Measurements from ENCODE around the gene CERS6.
"Not testable (repeated sequence)": the region's sequence is repeated elsewhere in the genome, so short reads cannot be mapped to it uniquely, and the experiment has no call there.

The CERS6 gene

DNA sequence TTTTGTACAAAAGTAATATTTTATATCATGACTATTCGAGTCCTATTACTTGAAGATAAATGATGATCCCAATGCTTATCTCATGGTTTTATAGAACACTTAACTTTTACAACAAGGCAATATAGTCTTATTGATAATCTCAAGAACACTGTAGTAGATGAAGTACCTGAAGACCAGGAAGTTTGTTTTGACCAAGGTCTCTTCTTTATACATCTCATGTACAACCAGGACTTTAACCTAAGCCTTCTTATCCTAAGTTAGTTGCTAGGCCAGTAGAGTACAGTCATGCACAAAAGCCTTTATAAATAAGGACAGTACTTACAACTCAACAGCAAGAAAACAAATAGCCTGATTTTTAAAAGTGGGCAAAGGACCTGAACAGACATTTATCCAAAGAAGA, 198.6 kb downstream of the CERS6 start:
- no peak overlapping the region for H3K23ac ChIP-seq (ENCODE audit: low read depth, low read length, poor library complexity)
- H3K79me1 ChIP-seq (ENCODE audit: low read depth, low read length): peaks cover 2% of the 10 kb centered on the region
- H3K27ac ChIP-seq (replicated peaks; ENCODE audit: low read length): no peak overlapping the region
- peaks cover 0 to 3% of the 10 kb centered on the region in 2 donors for H3K4me1 ChIP-seq (ENCODE audit: control insufficient read depth in 2 of 2, insufficient read depth in 1 of 2, low read depth in 1 of 2, low read length in 2 of 2)
- H2BK120ac ChIP-seq (ENCODE audit: low read depth, low read length): no peak overlapping the region
- no peak overlapping the region for H4K91ac ChIP-seq (ENCODE audit: low read depth, low read length, poor library complexity)
- no peak overlapping the region for H3K9ac ChIP-seq (ENCODE audit: low read depth, low read length, poor library complexity)
- H3K4me3 ChIP-seq (ENCODE audit: low read length in 2 of 2): no peak overlapping the region
- no peak overlapping the region for H4K8ac ChIP-seq (ENCODE audit: low read depth, low read length)
- H2BK12ac ChIP-seq (ENCODE audit: low read length): no peak overlapping the region
- no peak overlapping the region for H2AFZ ChIP-seq (ENCODE audit: low read length)
- H3K4ac ChIP-seq (ENCODE audit: low read length): no peak overlapping the region
- no peak overlapping the region for H2BK5ac ChIP-seq (ENCODE audit: low read length)
- WGBS, 2 donors (ENCODE audit: extremely low coverage in 2 of 2, insufficient read length in 2 of 2, insufficient replicate concordance in 1 of 2): no CpG with 5 or more reads among the region's 1 CpG
- no peaks in the 10 kb centered on the region for H3K36me3 ChIP-seq (replicated peaks in 1 of 2; ENCODE audit: control insufficient read depth in 2 of 2, insufficient read depth in 2 of 2, low read length in 2 of 2)
- no peak overlapping the region for H3K18ac ChIP-seq (ENCODE audit: low read length)
- no peak overlapping the region for H2AK5ac ChIP-seq (ENCODE audit: low read depth, low read length)
- no peak overlapping the region for H3K4me2 ChIP-seq (ENCODE audit: insufficient read depth, low read length, poor library complexity, severe bottlenecking)
- no peak overlapping the region for H2BK15ac ChIP-seq (ENCODE audit: low read length)
- DNase-seq (ENCODE audit: low spot score): no peak
- H3K9me3 ChIP-seq (replicated peaks in 1 of 2; ENCODE audit: control insufficient read depth in 2 of 2, insufficient read depth in 1 of 2, low read depth in 1 of 2, low read length in 2 of 2): no peaks in the 10 kb centered on the region
- no peak overlapping the region for H3K14ac ChIP-seq (ENCODE audit: low read length)
- H3K27me3 ChIP-seq (ENCODE audit: control insufficient read depth in 3 of 3, insufficient read depth in 3 of 3, low read depth in 1 of 3, low read length in 3 of 3): no peaks in the 10 kb centered on the region

DNA sequence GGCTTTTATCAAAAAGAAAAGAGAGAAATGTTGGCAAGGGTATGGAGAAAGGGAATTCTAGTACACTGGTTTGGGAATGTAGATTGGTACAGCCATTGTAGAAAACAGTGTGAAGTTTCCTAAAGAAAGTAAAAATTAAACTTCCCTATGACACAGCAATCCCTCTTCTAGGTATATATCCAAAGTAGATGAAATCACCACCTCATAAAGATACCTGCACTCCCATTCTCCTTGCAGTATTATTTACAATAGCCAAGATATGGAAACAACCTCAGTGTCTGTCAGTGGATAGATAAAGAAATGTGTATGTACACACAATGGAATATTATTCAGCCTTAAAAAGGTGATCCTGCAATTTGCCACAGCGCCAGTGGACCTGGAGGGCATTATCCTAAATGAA, 199.1 kb downstream of the CERS6 start:
- Histone ChIP-seq H3K4ac (ENCODE audit: low read length) (no peak overlapping the region), H3K23ac (ENCODE audit: low read depth, low read length, poor library complexity) (no peak overlapping the region), H3K18ac (ENCODE audit: low read length) (no peak overlapping the region), H2BK5ac (ENCODE audit: low read length) (no peak overlapping the region), H2AK5ac (ENCODE audit: low read depth, low read length) (no peak overlapping the region), H3K79me1 (ENCODE audit: low read depth, low read length) (peaks cover 2% of the 10 kb centered on the region), H2BK12ac (ENCODE audit: low read length) (no peak overlapping the region), H3K27ac (replicated peaks; ENCODE audit: low read length) (no peak overlapping the region), H3K4me3 (ENCODE audit: low read length in 2 of 2) (no peak overlapping the region), H3K27me3 (ENCODE audit: control insufficient read depth in 3 of 3, insufficient read depth in 3 of 3, low read depth in 1 of 3, low read length in 3 of 3) (no peaks in the 10 kb centered on the region), H2AFZ (ENCODE audit: low read length) (no peak overlapping the region), H3K9ac (ENCODE audit: low read depth, low read length, poor library complexity) (no peak overlapping the region), H2BK120ac (ENCODE audit: low read depth, low read length) (no peak overlapping the region), H3K4me2 (ENCODE audit: insufficient read depth, low read length, poor library complexity, severe bottlenecking) (no peak overlapping the region), H4K91ac (ENCODE audit: low read depth, low read length, poor library complexity) (no peak overlapping the region), H3K4me1 (ENCODE audit: control insufficient read depth in 2 of 2, insufficient read depth in 1 of 2, low read depth in 1 of 2, low read length in 2 of 2) (no peaks in the 10 kb centered on the region), H3K14ac (ENCODE audit: low read length) (no peak overlapping the region), H2BK15ac (ENCODE audit: low read length) (no peak overlapping the region), H3K9me3 (replicated peaks in 1 of 2; ENCODE audit: control insufficient read depth in 2 of 2, insufficient read depth in 1 of 2, low read depth in 1 of 2, low read length in 2 of 2) (no peaks in the 10 kb centered on the region), H4K8ac (ENCODE audit: low read depth, low read length) (no peak overlapping the region), H3K36me3 (replicated peaks in 1 of 2; ENCODE audit: control insufficient read depth in 2 of 2, insufficient read depth in 2 of 2, low read length in 2 of 2) (no peaks in the 10 kb centered on the region)
- no peak for DNase-seq (ENCODE audit: low spot score)
- WGBS, 2 donors (ENCODE audit: extremely low coverage in 2 of 2, insufficient read length in 2 of 2, insufficient replicate concordance in 1 of 2): no CpG with 5 or more reads among the region's 1 CpG

DNA sequence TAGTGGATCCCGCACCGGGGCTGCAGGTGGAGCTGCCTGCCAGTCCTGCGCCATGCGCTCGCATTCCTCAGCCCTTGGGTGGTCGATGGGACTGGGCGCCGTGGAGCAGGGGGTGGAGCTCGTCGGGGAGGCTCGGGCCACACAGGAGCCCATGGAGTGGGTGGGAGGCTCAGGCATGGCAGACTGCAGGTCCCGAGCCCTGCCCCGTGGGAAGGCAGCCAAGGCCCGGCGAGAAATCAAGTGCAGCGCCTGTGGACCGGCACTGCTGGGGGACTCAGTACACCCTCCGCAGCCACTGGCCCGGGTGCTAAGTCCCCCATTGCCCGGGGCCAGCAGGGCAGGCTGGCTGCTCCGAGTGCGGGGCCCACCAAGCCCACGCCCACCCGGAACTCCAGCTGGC, 201.3 kb downstream of the CERS6 start:
- H2BK12ac ChIP-seq (ENCODE audit: low read length); H3K4me2 ChIP-seq (ENCODE audit: insufficient read depth, low read length, poor library complexity, severe bottlenecking); H3K4ac ChIP-seq (ENCODE audit: low read length); DNase-seq (ENCODE audit: low spot score); H2BK120ac ChIP-seq (ENCODE audit: low read depth, low read length); H4K91ac ChIP-seq (ENCODE audit: low read depth, low read length, poor library complexity); H3K79me1 ChIP-seq (ENCODE audit: low read depth, low read length); H2AFZ ChIP-seq (ENCODE audit: low read length); H3K36me3 ChIP-seq (replicated peaks in 1 of 2; ENCODE audit: control insufficient read depth in 2 of 2, insufficient read depth in 2 of 2, low read length in 2 of 2); H3K27ac ChIP-seq (replicated peaks; ENCODE audit: low read length); H4K8ac ChIP-seq (ENCODE audit: low read depth, low read length); H2BK15ac ChIP-seq (ENCODE audit: low read length); H2BK5ac ChIP-seq (ENCODE audit: low read length); H3K27me3 ChIP-seq (ENCODE audit: control insufficient read depth in 3 of 3, insufficient read depth in 3 of 3, low read depth in 1 of 3, low read length in 3 of 3); H3K23ac ChIP-seq (ENCODE audit: low read depth, low read length, poor library complexity); H3K9ac ChIP-seq (ENCODE audit: low read depth, low read length, poor library complexity); H3K4me3 ChIP-seq (ENCODE audit: low read length in 2 of 2); H3K18ac ChIP-seq (ENCODE audit: low read length); H2AK5ac ChIP-seq (ENCODE audit: low read depth, low read length); H3K9me3 ChIP-seq (replicated peaks in 1 of 2; ENCODE audit: control insufficient read depth in 2 of 2, insufficient read depth in 1 of 2, low read depth in 1 of 2, low read length in 2 of 2); H3K14ac ChIP-seq (ENCODE audit: low read length): not testable (repeated sequence)
- peaks cover 7 to 17% of the 10 kb centered on the region in 2 donors for H3K4me1 ChIP-seq (ENCODE audit: control insufficient read depth in 2 of 2, insufficient read depth in 1 of 2, low read depth in 1 of 2, low read length in 2 of 2)
- WGBS, 2 donors (ENCODE audit: extremely low coverage in 2 of 2, insufficient read length in 2 of 2, insufficient replicate concordance in 1 of 2): no CpG with 5 or more reads among the region's 24 CpGs

DNA sequence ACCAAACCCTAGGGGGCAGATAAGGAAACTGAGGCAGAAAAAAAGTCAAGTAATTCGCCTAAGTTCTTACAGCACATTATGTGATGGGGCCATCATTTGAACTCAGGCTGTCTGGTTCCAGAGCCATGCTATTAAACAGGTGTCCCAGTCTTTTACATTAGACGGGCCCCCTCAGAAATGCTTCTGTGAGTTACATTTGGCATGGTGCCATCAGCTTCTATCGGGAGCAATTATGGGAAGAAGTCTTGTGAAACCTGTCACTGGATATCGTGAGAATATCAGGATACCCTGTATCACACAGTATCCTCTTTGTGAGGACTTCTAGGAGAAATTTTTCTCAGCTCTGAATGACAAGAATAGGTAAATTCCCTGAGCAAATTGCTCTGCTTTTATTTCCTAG, 202.6 kb downstream of the CERS6 start:
- no peak for DNase-seq (ENCODE audit: low spot score)

More for the DNA sequence above, 202.6 kb downstream of the CERS6 start:
- Histone ChIP-seq H2BK120ac (ENCODE audit: low read depth, low read length) (no peak overlapping the region), H3K4ac (ENCODE audit: low read length) (no peak overlapping the region), H4K91ac (ENCODE audit: low read depth, low read length, poor library complexity) (no peak overlapping the region), H3K14ac (ENCODE audit: low read length) (no peak overlapping the region), H2BK15ac (ENCODE audit: low read length) (no peak overlapping the region), H3K36me3 (replicated peaks in 1 of 2; ENCODE audit: control insufficient read depth in 2 of 2, insufficient read depth in 2 of 2, low read length in 2 of 2) (no peaks in the 10 kb centered on the region), H3K4me2 (ENCODE audit: insufficient read depth, low read length, poor library complexity, severe bottlenecking) (no peak overlapping the region), H3K4me1 (ENCODE audit: control insufficient read depth in 2 of 2, insufficient read depth in 1 of 2, low read depth in 1 of 2, low read length in 2 of 2) (peaks cover 8 to 22% of the 10 kb centered on the region in 2 donors), H3K9ac (ENCODE audit: low read depth, low read length, poor library complexity) (no peak overlapping the region), H2AFZ (ENCODE audit: low read length) (no peak overlapping the region), H3K27ac (replicated peaks; ENCODE audit: low read length) (no peak overlapping the region), H4K8ac (ENCODE audit: low read depth, low read length) (no peak overlapping the region), H3K4me3 (ENCODE audit: low read length in 2 of 2) (no peak overlapping the region), H3K18ac (ENCODE audit: low read length) (no peak overlapping the region), H2BK5ac (ENCODE audit: low read length) (no peak overlapping the region), H2BK12ac (ENCODE audit: low read length) (no peak overlapping the region), H3K27me3 (ENCODE audit: control insufficient read depth in 3 of 3, insufficient read depth in 3 of 3, low read depth in 1 of 3, low read length in 3 of 3) (no peaks in the 10 kb centered on the region), H2AK5ac (ENCODE audit: low read depth, low read length) (no peak overlapping the region), H3K79me1 (ENCODE audit: low read depth, low read length) (peaks cover 2% of the 10 kb centered on the region), H3K23ac (ENCODE audit: low read depth, low read length, poor library complexity) (no peak overlapping the region), H3K9me3 (replicated peaks in 1 of 2; ENCODE audit: control insufficient read depth in 2 of 2, insufficient read depth in 1 of 2, low read depth in 1 of 2, low read length in 2 of 2) (no peaks in the 10 kb centered on the region)
- no CpG with 5 or more reads among the region's 4 CpGs for WGBS, 2 donors (ENCODE audit: extremely low coverage in 2 of 2, insufficient read length in 2 of 2, insufficient replicate concordance in 1 of 2)

Measured in neuronal stem cell (in vitro differentiated cells).